Nephron (organoid): Measurements from ENCODE around the gene TPD52L2.
"Not testable (repeated sequence)": the region's sequence is repeated elsewhere in the genome, so short reads cannot be mapped to it uniquely, and the experiment has no call there.

Experiments used
- H3K27ac Mint-ChIP-seq, 3 experiments: 2 replicates each; pipeline ENCODE4 v1.8.0; 2020; ENCODE audit warnings: mixed read lengths in 3 of 3, mild to moderate bottlenecking in 2 of 3, moderate library complexity in 1 of 3
- H3K27me3 Mint-ChIP-seq: 2 replicates; pipeline ENCODE4 v1.8.0; 2021; ENCODE audit warnings: low read depth, mild to moderate bottlenecking, moderate library complexity, mixed read lengths
- H3K36me3 Mint-ChIP-seq: 2 replicates; pipeline ENCODE4 v1.8.0; 2020; ENCODE audit warnings: low read depth, mixed read lengths
- H3K4me1 Mint-ChIP-seq: 2 replicates; pipeline ENCODE4 v1.8.0; 2020; ENCODE audit warnings: mixed read lengths
- H3K4me3 Mint-ChIP-seq, 3 experiments: 2 replicates each; pipeline ENCODE4 v1.8.0; 2020; ENCODE audit warnings: mild to moderate bottlenecking in 3 of 3, mixed read lengths in 3 of 3, moderate library complexity in 2 of 3
- H3K9me3 Mint-ChIP-seq: 2 replicates; pipeline ENCODE4 v1.8.0; 2020; ENCODE audit warnings: mixed read lengths
- CTCF ChIP-seq, 3 experiments: fragments of 200-600 bp; sonication (generic); IDR thresholded peaks; one replicate each; pipeline ENCODE4 v1.5.0; 2021; ENCODE audit warnings: antibody characterized with exemption in 3 of 3; ENCODE audit not compliant: unreplicated experiment in 3 of 3

Gene TPD52L2

DNA sequence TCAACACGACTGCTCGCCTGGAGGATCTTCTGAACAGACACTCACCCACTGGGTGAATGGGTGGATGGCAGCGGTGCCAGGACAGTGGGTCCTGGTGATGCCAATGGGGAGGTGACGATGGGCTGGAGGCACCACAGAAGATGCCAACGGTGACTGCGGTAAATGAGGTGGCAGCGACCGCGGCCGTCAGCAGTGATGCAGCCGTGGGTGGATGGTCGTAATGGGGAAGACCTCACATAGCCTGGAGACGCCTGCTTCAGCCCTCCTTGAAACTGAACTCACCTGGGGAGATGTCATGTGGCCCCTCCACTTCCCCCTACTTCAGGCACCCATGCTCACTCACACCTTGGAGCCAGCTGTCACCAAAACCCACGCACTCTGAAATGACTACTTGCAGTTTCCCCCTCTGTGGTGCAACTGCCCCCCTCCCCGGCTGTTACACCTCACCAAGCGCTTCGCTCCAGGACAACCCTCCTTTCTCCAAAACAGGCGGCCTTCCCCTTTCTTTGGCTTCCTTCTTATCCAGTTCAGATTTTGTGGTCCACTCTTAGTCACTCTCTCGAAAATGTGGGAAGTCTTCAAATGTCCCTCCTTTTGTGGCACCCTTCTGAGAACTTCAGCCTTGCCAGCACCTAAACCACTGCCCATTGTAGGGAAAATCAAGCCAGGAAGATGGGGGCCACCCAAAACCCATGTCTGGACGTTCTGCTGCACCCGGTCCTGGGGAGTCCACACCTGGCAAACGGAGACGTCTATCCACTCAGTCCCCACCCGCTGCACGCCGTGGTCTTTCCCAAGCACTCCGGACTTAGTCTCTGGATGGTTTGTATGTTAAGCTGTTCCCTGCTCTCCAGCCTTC is 14.2 kb upstream of the TPD52L2 start:
- Mint-ChIP-seq H3K9me3 (no peaks in the 10 kb centered on the region), H3K36me3 (no peaks in the 10 kb centered on the region), H3K27ac (peak overlapping the region; percentile 62 to 78 (median 78)), H3K4me1 (peaks cover 10% of the 10 kb centered on the region), H3K4me3 (peak overlapping the region in 1 of 3 experiments; percentile 2), H3K27me3 (no peaks in the 10 kb centered on the region)
- TF ChIP-seq CTCF (IDR thresholded peaks at IDR 0.05; ENCODE audit: unreplicated experiment in 3 of 3), result no peak

GRCh38 chr20:63851548-63851943 is 13.5 kb upstream of the TPD52L2 start:
- H3K4me3 Mint-ChIP-seq, H3K9me3 Mint-ChIP-seq, H3K27me3 Mint-ChIP-seq, H3K4me1 Mint-ChIP-seq, H3K36me3 Mint-ChIP-seq: not testable (repeated sequence)
- H3K27ac Mint-ChIP-seq, result peak overlapping the region; percentile 62 to 78 (median 78)

DNA sequence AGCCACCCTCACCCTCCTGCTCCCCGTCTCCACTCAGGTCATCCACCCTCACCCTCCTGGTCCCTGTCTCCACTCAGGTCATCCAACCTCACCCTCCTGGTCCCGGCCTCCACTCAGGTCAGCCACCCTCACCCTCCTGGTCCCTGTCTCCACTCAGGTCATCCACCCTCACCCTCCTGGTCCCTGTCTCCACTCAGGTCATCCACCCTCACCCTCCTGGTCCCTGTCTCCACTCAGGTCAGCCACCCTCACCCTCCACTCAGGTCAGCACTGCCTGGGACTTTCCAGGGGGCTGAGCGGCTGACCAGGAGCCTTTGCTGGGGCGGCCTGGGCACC is 11.4 kb upstream of the TPD52L2 start:
- H3K27me3 Mint-ChIP-seq, H3K4me3 Mint-ChIP-seq, H3K9me3 Mint-ChIP-seq, H3K36me3 Mint-ChIP-seq: not testable (repeated sequence)
- H3K27ac Mint-ChIP-seq, result peak overlapping the region; percentile 71 to 78 (median 74)
- H3K4me1 Mint-ChIP-seq, result peaks cover 30% of the 10 kb centered on the region

GRCh38 chr20:63854069-63854765 is 10.9 kb upstream of the TPD52L2 start:
- H3K9me3 Mint-ChIP-seq, result no peaks in the 10 kb centered on the region
- no peaks in the 10 kb centered on the region for H3K36me3 Mint-ChIP-seq
- H3K27me3 Mint-ChIP-seq, result no peaks in the 10 kb centered on the region
- TF ChIP-seq CTCF (IDR thresholded peaks at IDR 0.05; ENCODE audit: unreplicated experiment in 3 of 3), result no peak
- no peak overlapping the region for H3K4me3 Mint-ChIP-seq
- peaks cover 35% of the 10 kb centered on the region for H3K4me1 Mint-ChIP-seq
- peak overlapping the region; percentile 33 to 67 (median 35) for H3K27ac Mint-ChIP-seq

DNA sequence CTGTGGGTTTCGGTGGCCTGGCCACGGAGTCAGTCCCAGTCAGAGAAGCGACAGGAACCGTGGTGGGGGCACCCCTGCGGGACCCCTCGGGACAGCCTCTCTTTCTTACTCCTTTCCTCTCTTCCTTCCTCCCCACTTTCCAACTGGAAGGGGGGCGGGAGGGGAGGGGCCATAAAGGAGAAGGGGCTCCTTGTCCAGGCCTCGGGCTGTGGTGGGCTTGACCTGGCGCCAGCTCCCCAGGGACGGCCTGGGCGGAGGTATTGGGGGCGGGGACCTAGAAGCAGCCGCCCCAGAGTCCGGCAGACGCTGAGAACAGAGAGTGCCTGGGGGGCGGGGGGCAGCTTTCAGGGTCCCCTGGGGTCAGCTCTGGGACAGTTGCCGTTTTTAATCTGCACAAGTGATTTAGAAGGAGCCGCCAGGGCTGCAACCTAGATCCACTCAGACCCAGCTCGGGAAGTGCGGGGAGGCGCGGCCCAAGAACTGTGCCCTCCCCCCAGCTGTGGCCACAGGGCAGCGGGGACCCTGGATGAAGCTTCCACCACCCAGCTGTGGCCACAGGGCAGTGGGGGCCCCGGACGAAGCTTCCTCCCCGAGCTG is 10.2 kb upstream of the TPD52L2 start:
- Mint-ChIP-seq H3K27ac (peak overlapping the region; percentile 33 to 67 (median 54)), H3K4me1 (peaks cover 37% of the 10 kb centered on the region), H3K4me3 (peak overlapping the region in 1 of 3 experiments; percentile 15), H3K36me3 (no peaks in the 10 kb centered on the region), H3K27me3 (no peaks in the 10 kb centered on the region), H3K9me3 (no peaks in the 10 kb centered on the region)
- TF ChIP-seq CTCF (IDR thresholded peaks at IDR 0.05; ENCODE audit: unreplicated experiment in 3 of 3), result no peak

- Mint-ChIP-seq H3K4me3 (no peak overlapping the region), H3K27me3 (no peaks in the 10 kb centered on the region), H3K27ac (peak overlapping the region in 2 of 3 experiments; percentile 67 to 93), H3K9me3 (no peaks in the 10 kb centered on the region), H3K4me1 (peaks cover 35% of the 10 kb centered on the region), H3K36me3 (no peaks in the 10 kb centered on the region)
- TF ChIP-seq CTCF (IDR thresholded peaks at IDR 0.05; ENCODE audit: unreplicated experiment in 3 of 3), result no peak
These were observed 9.5 kb upstream of the TPD52L2 start for GRCh38 chr20:63855363-63856097.
